Measurements from ENCODE around the gene MAD1L1. TPM values are rescaled to one million over a fixed set of nuclear protein-coding genes. Genes with fewer than 3 reads are reported as not detected.

MAD1L1 gene
- total and polyA plus RNA-seq, 8 donors, result 12.8 to 469 (median 27.3) TPM

DNA sequence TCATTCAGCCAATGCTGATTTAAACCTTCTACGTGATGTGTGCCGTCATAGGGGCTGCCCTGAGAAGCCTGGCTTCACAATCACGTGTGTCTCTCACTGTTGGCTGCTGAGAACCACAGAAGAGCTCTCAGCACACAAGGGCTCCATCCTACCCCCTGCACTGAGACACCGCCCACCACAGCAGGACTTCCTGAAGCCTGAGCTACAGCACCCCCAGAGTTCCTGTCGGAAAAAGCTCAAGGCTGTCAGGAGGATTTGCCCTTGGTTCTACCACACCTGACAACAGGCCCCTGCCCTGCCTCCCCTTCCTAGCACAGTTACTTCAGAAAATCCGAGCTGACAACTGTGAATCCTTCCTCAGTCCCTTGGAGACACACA lies 191.9 kb downstream of the MAD1L1 start:
- H3K4me3 ChIP-seq, result no peak overlapping the region
- H3K27ac ChIP-seq, result no peak overlapping the region
- H3K4me1 ChIP-seq, result peaks cover 0 to 22% (median 17%) of the 10 kb centered on the region in 4 donors
- no peak for TF ChIP-seq POLR2A (IDR thresholded peaks at IDR 0.05)
- TF ChIP-seq, protein P1, sequence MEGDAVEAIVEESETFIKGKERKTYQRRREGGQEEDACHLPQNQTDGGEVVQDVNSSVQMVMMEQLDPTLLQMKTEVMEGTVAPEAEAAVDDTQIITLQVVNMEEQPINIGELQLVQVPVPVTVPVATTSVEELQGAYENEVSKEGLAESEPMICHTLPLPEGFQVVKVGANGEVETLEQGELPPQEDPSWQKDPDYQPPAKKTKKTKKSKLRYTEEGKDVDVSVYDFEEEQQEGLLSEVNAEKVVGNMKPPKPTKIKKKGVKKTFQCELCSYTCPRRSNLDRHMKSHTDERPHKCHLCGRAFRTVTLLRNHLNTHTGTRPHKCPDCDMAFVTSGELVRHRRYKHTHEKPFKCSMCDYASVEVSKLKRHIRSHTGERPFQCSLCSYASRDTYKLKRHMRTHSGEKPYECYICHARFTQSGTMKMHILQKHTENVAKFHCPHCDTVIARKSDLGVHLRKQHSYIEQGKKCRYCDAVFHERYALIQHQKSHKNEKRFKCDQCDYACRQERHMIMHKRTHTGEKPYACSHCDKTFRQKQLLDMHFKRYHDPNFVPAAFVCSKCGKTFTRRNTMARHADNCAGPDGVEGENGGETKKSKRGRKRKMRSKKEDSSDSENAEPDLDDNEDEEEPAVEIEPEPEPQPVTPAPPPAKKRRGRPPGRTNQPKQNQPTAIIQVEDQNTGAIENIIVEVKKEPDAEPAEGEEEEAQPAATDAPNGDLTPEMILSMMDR (IDR thresholded peaks at IDR 0.05), result no peak
- no peak for TF ChIP-seq EP300 (IDR thresholded peaks at IDR 0.05)
- TF ChIP-seq POLR2AphosphoS5 (IDR thresholded peaks at IDR 0.05), result no peak
- no peaks in the 10 kb centered on the region for H3K27me3 ChIP-seq
- no peaks in the 10 kb centered on the region for H3K9me3 ChIP-seq
- WGBS, 5 donors, result 73 to 84% (median 79%) methylated on average over 5 to 6 of the region's 6 CpGs
- peak in 1 of 2 donors; percentile 49 for DNase-seq
- H3K36me3 ChIP-seq, result peaks cover 0 to 24% (median 14%) of the 10 kb centered on the region in 4 donors
- intact Hi-C loops (cut with DNase I; ENCODE audit: low total_unique reads), result no loop called here

DNA sequence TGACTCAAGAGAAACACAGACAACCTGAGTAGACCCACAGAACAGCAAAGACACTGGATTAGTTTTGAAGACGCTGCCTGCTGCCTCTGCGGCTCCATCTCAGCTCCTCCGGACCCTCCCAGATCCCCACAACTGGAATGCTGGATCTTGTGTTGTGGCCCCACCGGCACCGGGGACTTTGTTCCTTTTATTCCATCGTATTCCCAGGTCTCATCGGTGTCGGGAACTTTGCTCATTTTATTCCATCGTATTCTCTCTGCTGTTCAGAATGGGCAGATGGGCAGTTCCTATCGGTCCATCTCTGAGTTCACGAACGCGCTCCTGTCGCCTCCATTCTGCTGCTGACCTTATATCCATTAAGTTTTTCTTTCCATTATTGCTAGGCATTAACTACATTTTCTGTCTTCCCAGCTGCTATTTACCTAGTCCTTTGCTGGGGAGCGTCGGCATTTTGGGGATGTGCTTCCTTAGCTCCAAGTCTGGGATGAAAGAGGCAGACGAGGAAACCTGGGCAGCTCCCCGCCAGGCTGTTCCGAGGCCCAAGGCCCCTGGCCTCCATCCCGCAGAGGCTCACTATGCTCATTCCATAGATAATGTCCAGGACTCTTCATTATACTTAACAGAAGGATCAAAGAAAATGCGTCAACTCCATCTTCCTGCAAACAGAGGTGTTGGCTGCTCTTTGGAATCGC lies 192.4 kb downstream of the MAD1L1 start:
- Histone ChIP-seq H3K27ac (no peak overlapping the region), H3K36me3 (peaks cover 0 to 24% (median 14%) of the 10 kb centered on the region in 4 donors), H3K9me3 (no peaks in the 10 kb centered on the region), H3K4me3 (no peak overlapping the region), H3K27me3 (no peaks in the 10 kb centered on the region), H3K4me1 (peaks cover 0 to 22% (median 17%) of the 10 kb centered on the region in 4 donors)
- intact Hi-C loops (cut with DNase I; ENCODE audit: low total_unique reads), result no loop called here
- WGBS, 5 donors, result 94 to 97% (median 96%) methylated on average over 22 of the region's 22 CpGs
- TF ChIP-seq EP300 (IDR thresholded peaks at IDR 0.05) (no peak), POLR2A (IDR thresholded peaks at IDR 0.05) (no peak), POLR2AphosphoS5 (IDR thresholded peaks at IDR 0.05) (no peak)
- TF ChIP-seq, protein P1 (IDR thresholded peaks at IDR 0.05), result no peak
- DNase-seq, result no peak

DNA sequence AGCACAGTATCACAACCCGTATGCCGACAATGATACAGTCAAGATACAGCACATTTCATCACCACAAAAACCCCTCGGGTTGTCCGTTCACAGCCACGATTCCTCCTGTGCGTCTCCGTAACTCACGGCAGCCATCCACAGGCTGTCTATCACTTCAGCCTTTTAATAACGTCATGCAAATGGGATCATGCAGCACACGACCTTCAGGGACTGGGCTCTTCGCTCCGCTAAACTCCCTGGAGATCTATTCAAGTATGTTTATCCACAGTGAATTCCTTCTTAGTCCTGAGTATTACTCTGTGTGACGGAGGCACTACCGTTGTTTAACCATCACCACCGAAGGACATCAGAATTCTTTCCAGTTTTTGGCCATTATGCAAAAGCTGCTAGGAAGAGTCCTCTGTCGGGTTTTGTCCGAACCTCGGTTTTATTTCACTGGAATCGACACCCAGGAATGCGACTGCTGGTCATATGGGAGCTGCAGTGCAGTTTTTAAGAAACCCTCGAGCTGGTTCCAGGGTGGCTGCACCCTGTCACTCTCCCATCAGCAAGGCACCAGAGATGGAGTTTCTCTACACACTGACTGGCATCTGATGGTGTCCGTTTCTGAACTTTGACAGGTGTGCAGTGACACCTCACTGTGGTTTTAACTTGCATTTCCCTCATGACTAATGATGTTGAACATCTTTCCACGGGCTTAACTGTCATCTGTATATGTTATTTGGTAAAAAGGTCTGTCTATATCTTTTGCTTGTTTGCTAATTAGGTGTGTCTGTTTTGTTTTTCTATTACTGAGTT lies 193.6 kb downstream of the MAD1L1 start:
- no peak overlapping the region for H3K27ac ChIP-seq
- H3K36me3 ChIP-seq, result peaks cover 0 to 20% (median 13%) of the 10 kb centered on the region in 4 donors
- H3K27me3 ChIP-seq, result no peaks in the 10 kb centered on the region
- no peak overlapping the region for H3K4me3 ChIP-seq
- 77 to 83% (median 81%) methylated on average over 23 of the region's 23 CpGs for WGBS, 5 donors
- no peak for DNase-seq
- intact Hi-C loops (cut with DNase I; ENCODE audit: low total_unique reads), result no loop called here
- no peaks in the 10 kb centered on the region for H3K9me3 ChIP-seq
- peaks cover 0 to 22% (median 17%) of the 10 kb centered on the region in 4 donors for H3K4me1 ChIP-seq
- TF ChIP-seq EP300 (IDR thresholded peaks at IDR 0.05) (no peak), POLR2AphosphoS5 (IDR thresholded peaks at IDR 0.05) (no peak), POLR2A (IDR thresholded peaks at IDR 0.05) (no peak)
- TF ChIP-seq, protein P1 (IDR thresholded peaks at IDR 0.05), result no peak

DNA sequence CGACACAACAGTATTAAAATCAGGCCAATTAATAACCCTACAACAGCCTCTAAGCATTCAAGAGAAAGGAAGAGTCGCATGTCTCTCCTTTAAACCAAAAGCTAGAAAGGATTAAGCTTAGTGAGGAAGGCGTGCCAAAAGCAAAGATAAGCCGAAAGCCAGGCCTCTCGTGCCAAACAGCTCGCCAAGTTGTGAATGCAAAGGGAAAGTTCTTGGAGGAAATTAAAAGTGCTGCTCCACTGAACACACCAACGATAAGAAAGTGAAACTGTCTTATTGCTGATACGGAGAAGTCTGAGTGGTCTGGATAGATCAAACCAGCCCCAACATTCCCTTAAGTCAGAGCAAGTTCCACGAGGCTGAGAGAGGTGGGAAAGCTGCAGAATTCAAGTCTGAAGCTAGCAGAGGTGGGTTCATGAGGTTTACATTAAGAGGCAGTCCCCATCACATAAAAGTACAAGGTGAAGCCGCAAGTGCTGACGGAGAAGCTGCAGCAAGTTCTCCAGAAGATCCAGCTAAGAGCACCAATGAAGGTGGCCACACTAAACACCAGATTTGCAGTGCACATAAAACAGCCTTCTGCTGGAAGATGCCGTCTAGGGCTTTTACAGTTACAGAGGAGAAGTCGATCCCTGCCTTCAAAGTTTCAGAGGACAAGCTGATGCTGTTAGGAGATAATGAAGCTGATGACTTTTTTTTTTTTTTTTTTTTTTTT lies 194.8 kb downstream of the MAD1L1 start:
- H3K27me3 ChIP-seq, result no peaks in the 10 kb centered on the region
- no peaks in the 10 kb centered on the region for H3K9me3 ChIP-seq
- TF ChIP-seq EP300 (IDR thresholded peaks at IDR 0.05) (no peak), POLR2AphosphoS5 (IDR thresholded peaks at IDR 0.05) (peak; percentile 2 to 45 (median 42))
- intact Hi-C loops (cut with DNase I; ENCODE audit: low total_unique reads), result no loop called here
- H3K4me1 ChIP-seq, result peaks cover 0 to 22% (median 17%) of the 10 kb centered on the region in 4 donors
- DNase-seq, result peak; percentile 73 to 84
- peak overlapping the region; percentile 32 to 41 (median 36) for H3K4me3 ChIP-seq
- H3K27ac ChIP-seq, result peak overlapping the region in 4 of 5 donors; percentile 33 to 69 (median 50)
- 11 to 22% (median 14%) methylated on average over 13 of the region's 13 CpGs for WGBS, 5 donors
- peaks cover 0 to 10% (median 7%) of the 10 kb centered on the region in 4 donors for H3K36me3 ChIP-seq
